Activated T-cell treated with anti-CD3 and anti-CD28 coated beads for 1 hour (primary cell): ENCODE data around the gene KLK8.

Experiments used
- DNase-seq: peaks from one replicate; pipeline ENCODE4 v3.0.0-alpha.2; 2020; ENCODE audit warnings: low read depth

Gene KLK8, protein sequence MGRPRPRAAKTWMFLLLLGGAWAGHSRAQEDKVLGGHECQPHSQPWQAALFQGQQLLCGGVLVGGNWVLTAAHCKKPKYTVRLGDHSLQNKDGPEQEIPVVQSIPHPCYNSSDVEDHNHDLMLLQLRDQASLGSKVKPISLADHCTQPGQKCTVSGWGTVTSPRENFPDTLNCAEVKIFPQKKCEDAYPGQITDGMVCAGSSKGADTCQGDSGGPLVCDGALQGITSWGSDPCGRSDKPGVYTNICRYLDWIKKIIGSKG

DNA sequence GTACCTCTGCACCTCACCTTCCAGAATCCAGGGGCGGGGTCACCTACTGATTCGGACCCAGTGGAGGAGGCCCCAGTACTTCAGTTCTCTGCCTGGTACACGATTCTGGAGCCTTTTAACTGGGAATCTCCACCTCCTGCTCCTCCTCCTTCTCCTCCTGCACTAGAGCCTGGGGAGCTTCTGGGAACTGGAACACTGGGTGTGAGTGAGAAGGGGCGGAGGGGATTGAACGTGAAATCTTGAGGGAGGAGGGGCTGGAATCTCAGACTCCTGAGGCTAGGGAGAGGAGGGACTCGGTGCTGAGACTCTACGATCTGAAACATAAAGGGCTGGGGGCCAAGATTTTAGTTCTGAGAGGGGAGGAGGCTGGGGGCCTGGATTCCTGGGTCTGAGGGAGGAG, at the start of gene KLK8:
TSS of gene KLK8 (minus strand) at position 90 of the 400 bp plus-strand sequence. CDS start 437 bp downstream, outside the sequence.
- no peak for DNase-seq

DNA sequence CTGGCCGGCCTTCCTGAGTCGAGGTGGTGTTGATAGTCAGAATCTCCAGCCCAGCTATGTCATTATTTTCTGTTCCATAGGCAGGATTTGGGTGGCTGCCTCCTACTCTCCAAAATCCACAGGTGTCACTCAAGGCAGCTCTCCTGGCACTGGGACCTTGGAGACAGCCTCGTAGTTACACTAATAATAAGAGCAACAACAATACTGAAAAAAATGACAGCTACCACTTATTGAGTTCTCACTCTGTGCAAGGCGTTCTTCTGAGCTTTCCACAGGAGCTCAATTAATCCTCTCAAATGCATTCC, 45.6 kb upstream of the KLK8 start:
- no peak for DNase-seq

DNA sequence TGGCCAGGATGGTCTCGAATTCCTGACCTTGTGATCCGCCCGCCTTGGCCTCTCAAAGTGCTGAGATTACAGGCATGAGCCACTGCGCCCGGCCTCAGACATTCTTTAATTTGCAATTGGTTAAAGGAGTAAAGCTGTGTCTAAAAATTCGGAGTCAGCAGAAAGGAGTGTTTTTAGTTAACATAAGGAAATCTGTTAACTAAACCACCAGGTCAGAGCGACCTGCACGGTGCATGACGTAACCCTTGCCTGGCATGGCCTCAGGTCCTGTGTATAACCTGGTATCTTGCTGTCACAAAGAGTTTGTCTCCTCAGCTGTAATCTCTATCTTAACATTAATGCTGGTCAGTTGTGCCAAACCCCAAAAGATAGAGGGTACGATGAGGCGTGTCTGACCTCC, 42.9 kb upstream of the KLK8 start:
- DNase-seq: no peak

DNA sequence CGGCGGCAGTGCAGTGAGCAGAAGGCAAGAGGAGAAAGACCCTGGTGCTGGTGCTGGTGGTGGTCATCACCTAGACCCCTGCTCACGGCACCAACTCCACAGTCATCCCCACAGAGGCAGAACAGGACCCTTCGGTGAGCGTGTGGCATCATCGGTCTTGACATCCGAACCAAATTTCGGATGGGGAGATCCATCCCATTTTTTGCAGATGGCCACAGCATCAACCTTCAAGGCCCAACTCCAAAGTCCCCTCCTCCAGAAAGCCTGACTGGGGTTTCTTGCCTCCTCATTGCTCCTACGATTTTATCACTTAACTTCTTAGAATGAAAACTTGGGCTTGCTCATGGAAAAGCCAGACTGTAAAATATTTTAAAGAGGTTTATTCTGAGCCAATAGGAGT, 42.1 kb upstream of the KLK8 start:
- DNase-seq: no peak

DNA sequence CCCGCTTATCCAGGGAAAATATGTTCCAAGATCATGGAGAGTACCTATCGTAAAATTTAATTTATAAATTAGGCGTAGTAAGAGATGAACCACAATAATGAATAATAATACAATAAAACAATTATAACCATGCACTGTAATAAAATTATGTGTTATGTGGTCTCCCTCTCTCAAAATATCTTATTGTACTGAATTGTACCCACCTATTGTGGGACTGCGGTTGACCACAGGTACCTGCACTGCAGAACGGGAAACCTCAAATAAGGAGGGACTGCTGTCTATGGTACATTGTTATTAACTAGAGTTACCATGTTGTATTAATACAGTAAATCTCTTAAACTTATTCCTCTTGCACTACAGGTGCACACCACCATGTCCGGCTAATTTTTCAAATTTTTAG, 38.7 kb upstream of the KLK8 start:
- no peak for DNase-seq

DNA sequence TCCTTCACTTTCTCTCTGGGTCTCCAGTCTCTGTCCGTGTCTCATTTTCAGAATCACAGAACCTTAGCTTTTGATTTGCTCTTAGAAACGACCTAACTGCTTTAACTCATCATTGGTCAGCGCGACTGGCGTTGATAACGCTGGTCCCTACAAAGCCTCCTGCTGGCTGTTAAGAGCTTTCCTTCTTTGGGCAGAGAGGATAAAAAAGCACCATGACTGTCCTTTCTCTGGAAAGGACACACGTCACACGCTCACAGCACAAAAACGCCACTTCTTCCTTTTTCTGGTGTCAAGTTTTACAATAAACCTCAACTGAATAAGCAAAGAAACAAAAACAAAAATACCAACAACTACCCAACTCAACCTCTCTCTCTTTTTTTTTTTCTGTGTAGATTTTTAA, 35.1 kb upstream of the KLK8 start:
- no peak for DNase-seq

DNA sequence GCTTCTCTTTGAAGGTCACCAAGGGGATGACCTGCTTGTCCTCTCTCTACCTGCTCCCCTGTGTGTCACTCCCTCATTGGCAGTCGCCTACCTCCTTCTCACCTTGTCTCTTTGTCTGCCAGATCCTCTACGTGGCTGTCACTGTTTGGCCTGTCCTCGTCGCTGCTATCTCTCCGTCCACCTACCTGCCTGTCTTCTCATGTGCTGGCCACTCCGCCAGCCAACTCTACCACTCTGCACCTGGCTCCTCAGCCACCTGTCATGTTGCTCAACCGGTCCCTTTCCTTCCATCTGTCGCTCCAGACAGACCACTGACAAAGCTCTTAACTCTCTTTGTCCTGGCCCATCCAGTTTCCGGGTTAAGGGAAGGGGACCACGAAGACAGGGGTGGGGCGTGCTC, 33.3 kb upstream of the KLK8 start, which contains the start of gene KLK12:
TSS of gene KLK12 (minus strand) at position 299 of the 400 bp plus-strand sequence. CDS start 381 bp downstream, outside the sequence.
- no peak for DNase-seq

DNA sequence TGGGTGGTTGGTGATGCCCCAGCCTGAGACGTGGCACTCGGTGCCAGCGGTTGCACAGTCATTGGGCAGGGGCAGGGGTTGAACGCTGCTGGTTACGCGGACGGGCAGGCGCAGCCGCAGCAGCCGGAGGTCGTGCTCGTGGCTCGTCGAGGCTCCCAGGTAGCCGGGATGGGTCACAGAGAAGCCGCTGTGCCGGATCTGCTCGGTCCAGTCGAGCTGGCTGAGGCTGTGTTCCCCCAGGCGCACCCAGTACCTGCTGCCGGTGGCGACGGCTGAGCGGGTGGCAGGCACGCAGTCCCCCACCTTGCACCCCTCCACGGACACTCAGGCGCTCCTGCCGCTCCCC, 30.4 kb upstream of the KLK8 start:
- no peak for DNase-seq

DNA sequence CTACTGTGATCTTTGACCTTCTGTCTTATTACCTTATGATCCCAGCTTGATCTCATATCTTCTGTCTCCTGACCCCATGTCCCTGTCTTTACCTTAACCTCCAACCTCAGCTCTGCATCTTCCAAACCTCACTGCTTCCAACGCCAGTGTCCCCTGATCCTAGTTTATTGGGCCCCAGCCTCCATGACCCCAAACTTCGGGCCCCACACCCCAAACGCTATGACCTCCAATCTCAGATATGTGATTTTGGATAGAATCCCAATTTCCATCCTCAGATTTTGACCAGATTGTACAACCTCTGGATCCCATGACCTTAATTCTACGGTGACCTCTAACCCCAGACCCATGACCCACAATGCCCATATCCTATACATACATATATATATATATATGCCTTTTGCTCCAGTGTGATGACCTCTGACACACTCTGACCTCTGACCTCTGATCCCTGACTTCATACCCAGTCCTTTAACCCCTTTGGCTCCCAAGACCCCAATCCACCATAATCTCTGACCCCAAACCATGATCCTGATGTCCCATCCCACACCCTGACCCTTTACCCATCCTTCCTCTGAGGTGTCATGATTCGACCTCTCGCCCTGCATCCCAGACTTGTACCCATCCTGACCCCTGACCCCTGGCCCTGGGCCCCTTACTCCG, 29.9 kb upstream of the KLK8 start:
- no peak for DNase-seq

DNA sequence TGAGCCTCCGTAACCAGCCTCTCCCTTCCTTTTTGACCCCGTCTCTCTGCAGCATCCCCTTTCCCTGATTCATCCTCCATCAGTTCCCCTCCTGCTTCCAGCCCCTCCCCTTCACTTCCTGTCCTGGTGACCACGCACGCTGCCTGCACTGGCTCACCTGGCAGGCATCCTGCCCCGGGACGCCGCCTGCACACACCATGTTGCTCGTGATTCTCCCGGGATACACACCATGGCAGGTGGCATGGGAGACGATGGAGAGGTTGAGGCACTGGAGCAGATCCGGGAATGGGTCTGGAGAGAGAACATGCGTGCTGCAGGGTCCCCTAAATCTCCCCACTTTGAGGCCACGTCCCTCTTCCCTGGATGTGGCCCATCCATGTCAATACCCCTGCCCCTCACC, 29.2 kb upstream of the KLK8 start:
- DNase-seq: no peak

DNA sequence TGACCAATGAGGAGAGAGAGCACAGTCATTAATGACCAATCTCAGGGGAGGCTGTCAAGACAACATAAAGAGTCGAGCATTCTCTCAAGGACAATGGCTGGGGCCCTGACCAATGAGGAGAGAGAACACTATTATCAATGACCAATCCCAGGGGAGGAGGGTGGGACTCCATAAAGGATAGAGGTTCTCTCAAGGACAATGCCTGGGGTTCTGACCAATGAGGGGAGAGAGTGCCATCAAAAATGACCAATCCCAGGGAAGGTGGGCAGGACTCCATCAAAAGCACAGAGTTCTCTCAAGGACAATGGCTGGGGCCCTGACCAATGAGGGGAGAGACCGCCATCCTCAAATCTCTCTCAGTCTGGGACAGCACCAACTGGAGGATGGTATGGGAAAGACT, 28.3 kb upstream of the KLK8 start:
- no peak for DNase-seq

DNA sequence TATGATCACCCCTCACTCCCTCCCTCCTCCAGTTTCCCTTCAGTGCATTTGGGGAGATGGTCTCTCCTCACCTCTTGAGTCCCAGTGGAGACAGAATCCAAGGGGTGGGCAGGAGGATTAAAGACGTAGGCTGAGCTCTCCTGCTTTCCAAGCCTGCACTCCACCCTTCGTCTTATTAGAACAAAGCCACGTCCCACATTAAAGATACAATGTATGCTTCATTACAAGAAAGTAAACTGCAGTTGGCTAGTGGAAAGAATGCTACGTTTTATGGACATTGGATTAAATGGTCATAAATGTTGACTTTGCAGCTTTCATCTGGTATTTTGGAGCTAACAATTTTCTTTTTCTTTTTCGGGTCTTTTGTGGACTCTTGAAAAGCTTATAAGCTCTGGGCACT, 26.5 kb upstream of the KLK8 start:
- DNase-seq: no peak

DNA sequence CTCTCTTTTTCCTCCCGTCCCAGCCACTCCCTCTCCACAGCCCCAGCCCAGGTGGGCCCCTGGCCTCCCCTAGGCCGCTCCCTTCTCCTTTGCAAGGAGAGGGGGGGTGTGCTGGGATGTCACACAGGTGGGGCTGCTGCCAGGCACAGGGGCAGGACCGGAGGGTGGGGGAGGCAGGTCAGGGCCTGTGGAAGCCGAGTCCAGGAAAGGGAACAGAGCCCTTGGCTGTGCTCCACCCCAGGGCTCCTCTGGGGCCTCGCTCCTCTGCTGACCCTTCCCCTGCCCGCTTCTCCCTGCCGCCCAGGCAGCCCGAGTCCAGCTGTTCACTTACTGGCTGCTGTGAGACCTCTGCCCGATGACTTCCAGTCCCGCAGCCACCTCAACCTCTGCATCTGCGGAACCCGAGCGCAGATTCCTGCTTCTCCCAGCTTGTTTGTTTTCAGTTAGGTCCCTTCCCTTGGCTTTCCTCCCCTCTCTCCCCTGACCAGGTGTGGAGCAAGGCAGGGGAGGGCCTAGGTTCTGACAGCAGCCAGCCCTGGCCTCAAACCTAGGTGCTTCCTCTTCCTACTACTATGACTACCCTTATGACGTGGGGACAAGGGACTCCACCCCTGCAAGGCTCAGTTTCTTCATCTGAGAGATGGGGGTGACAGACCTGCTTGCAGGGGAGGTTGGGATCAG, 25.9 kb upstream of the KLK8 start:
- DNase-seq: no peak

DNA sequence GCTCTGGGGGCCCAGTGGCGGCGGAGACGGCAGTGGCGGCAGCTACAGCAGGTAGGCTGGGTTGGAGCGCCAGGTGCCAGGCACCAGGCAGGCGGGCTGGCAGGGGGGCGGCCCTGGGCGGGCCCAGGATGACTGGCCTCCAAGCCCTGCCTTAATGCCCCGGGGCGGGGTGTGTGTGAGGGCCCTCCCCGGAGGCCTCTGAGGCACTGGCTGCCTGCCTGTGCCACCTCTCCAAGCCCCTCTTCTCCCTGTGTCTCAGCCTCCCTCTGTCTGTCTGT, 25.1 kb upstream of the KLK8 start, which contains the start of gene KLK11:
TSS of gene KLK11 (minus strand) at position 63 of the 278 bp plus-strand sequence. CDS start 985 bp downstream, outside the sequence.
- no peak for DNase-seq

DNA sequence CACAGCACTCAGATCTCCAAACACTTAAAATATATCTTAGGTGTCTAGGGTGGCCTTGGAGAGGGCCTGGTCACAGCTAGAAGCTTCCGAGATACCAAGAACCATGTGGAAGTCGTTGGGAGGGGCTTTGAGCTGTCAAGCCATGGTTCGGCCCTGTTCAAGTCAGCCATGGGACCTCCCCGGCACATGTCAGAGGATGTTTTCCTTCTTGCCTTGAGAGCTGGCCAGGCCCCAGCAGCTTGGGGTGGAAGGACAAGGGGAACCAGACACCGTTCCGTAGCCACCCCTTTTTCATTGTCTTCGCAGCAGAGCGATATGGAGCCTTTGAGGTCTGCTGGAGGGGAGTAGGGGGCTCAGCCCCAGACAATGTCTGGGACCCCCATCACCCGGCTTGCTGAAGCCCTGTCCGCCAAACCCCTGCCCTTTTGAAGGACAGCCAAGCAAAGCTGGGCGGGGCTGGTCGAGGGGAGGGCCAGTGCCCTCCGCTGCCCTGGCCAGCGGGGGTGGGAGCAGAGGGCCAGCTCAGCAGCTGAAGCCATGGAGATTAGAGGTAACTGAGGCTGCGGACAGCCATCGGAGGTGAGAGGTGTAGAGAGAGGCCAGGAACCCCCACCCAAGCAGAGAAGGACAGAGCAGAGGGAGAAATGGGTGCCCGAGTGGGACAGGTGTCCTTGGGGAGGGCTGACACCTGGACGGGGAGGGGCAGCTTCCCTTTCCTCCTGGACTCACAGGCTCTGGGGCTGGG, 24.6 kb upstream of the KLK8 start:
- DNase-seq: no peak

DNA sequence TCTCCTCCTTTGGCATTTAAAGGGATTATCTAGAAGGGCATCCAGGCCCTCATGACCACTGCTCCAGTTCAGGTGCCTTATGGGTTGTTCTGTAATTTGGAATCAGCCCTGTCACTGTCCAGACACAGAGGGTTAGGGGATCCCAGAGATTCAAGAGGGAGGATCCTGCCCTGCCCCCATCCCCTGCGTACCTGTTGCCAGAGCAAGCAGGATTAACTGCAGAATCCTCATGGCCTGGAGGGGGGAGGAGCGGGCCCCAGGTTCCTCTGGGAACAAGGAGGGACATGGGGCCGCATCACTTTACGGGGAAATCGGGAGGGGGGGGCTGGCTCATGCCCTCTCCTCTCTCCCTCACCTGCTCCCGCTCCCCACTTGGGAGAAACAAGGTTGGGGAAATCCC, 24.0 kb upstream of the KLK8 start:
- DNase-seq: no peak

DNA sequence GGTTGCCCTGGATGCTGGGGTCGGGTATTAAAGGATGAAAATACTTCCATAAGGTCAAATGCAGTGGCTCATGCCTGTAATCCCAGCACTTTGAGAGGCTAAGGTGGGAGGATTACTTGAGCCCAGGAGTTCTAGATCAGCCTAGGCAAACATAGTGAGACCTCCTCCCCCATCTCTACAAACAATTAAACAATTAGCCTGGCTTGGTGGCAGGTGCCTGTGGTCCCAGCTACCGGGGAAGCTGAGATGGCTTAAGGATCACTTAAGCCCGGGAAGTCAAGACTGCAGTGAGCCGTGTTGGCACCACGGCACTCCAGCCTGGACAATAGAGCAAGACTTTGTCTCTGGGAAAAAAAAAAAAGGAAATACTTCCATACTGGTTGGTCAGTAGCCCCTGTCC, 23.5 kb upstream of the KLK8 start:
- DNase-seq: no peak

DNA sequence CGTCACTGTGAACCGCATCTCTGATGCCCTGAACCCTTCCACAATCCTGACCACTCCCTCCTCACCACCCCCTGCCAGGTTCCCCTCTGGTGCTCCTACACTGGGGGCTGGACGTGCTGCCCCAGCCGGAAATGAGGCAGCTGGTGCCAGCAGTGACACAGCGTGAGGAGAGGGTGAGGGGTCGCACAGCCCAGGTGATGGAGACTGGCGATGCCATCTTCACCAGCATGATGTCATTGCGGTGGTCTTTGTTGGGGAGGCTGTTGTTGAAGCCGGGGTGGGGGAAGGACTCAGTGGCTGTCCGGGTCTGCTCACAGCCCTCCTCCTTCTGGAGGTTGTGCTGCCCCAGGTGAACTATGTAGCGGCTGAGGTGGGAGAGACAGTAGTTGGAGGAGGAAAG, 22.5 kb upstream of the KLK8 start:
- DNase-seq: no peak

DNA sequence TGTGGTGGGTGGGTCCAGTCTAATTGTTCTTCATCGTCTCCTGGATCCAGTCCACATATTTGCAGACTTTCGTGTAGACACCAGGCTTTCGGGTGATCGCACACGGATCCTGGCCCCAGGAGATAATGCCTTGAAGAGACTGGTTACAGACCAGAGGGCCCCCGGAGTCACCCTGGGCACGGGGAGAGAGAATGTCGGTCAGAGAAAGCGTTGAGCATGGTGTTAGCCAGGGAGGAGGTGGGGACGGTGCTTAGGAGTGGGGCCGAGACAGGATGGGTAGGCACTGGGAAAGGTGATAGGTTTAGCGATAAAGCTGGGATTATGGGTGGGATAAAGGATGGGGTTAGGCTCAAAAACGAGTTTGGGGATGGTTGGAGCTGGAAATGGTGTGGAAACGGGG, 21.1 kb upstream of the KLK8 start:
- DNase-seq: no peak

DNA sequence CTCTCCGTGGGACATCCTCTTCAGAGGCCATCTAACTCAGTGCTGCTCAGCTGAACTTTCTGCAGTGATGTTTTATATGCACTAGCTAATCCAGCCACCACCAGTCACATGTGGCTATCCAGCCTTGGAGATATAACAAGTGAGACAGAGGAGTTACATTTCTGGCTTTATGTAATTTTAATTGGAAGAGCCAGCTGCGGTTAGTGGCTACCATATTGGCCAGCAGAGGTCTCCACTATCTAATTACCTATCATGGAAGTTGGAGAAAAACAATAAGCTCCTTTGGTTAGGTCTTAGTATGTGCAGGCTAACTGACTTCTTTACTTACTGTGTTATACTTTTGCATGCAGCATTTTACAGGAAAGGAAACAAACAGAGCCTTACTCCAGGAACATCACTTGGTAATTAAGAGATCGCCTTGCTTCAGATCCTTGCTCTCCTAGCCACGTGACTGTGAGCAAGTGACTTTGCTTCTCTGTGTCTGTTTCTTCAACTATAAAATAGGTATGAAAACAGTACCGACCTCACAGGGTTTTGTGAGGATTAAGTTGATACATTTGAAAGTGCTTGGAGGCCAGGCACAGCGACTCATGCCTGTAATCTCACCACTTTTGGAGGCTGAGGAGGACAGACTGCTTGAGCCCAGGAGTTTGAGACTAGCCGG, 19.7 kb upstream of the KLK8 start:
- no peak for DNase-seq

DNA sequence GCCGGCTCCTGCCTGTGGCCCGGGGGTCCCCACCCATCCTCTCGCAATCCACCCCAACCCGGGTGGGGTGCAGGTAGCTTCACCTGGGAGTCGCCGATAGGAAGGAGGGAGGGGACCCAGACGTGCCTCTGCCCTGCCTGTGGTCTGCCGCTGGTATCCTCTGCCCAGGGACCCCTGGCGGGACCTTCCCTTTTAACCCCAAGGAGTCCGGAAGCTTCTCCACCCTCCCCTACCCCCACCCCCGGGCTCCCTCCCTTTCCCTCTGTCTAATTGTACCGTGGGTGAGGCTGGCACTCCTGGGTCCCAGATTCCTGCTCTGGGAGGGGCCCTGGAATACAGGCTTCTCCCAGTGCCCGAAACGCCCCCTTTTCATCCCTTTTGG, 18.1 kb upstream of the KLK8 start, which contains the start of gene KLK10:
TSS of gene KLK10 (minus strand) at position 166 of the 382 bp plus-strand sequence. CDS start 579 bp downstream, outside the sequence.
- no peak for DNase-seq

DNA sequence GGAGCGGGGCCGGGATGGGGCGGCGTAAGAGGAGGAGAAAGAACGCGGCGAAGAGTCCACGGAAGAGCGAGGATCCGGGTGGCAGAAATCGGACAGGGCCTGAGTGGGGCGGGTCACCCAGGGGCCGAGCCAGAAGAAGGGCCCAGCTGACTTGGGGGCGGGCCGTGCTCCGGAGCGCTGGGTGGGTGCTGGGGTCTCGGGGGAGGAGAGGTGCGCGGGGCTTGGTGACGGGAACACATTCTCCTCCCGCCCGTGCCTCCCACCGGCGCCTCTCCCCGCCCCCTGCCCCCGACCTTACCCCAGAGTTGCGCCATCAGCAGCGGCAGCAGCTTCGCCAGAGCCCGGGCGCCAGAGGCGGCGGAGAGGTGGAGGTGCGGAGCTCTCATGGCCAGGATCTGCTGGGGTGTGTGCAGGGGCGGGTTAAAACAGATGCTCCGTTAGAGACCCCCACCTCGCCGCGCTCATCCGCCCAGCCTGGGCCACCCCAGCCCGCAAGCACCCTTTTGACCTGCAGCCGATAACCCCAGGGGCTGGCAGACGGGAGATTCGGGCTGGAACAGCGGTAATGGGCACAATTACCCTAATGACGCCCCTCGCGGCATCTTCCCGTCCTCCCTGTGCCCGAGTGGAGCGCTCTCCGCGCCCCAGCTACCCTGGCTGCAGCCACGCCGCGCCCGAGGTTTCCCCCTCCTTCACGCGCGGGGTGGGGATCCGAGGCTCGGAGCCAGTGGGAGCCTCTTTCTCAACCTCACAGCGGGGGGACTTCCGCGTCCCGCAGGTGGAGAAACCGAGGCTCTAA, 17.5 kb upstream of the KLK8 start:
- DNase-seq: no peak
